Brain pericyte (primary cell): ENCODE data around the gene PRELID2.
"Not testable (repeated sequence)": the region's sequence is repeated elsewhere in the genome, so short reads cannot be mapped to it uniquely, and the experiment has no call there.

Experiments used
- DNase-seq: peaks from one replicate; pipeline ENCODE4 v3.0.0-alpha.2; 2012; ENCODE audit warnings: low read depth, low spot score

Gene PRELID2

GRCh38 chr5:145840458-145841132 lies 5.5 kb upstream of the PRELID2 start:
- DNase-seq, result no peak

GRCh38 chr5:145838276-145838675 lies 3.1 kb upstream of the PRELID2 start:
- no peak for DNase-seq

DNA sequence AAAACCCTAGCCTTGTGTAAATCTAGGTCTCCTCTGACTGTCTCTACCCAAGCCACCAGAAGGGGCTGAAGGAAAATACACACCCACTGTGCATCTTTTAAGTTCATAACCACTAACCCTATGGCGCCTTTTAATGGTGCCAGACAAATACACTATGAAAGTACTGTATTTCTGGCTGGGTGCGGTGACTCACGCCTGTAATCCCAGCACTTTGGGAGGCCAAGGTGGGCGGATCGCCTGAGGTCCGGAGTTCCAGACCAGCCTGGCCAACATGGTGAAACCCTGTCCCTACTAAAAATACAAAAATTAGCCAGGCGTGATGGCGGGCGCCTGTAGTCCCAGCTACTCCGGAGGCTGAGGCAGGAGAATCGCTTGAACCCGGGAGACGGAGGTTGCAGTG lies 1.1 kb upstream of the PRELID2 start:
- not testable (repeated sequence) for DNase-seq

GRCh38 chr5:145835848-145836239 lies 702 bp upstream of the PRELID2 start:
- DNase-seq, result no peak

DNA sequence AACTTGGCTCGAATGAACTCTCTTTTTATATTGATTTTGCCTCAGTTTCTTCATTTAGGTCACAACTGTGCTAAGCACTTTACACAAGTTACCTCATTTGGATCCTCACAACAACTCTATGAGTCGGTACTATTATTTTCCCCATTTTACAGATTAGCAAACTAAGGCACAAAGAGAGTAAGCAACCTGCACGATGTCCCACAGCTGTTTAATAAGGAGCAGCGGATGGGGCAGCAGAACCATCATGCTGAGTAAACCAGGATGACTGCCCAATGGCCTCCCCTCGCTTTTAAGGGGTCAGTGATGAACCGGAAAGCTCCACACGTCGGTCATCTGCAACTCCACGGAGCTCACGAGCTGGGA lies 607 bp downstream of the PRELID2 start:
- no peak for DNase-seq

DNA sequence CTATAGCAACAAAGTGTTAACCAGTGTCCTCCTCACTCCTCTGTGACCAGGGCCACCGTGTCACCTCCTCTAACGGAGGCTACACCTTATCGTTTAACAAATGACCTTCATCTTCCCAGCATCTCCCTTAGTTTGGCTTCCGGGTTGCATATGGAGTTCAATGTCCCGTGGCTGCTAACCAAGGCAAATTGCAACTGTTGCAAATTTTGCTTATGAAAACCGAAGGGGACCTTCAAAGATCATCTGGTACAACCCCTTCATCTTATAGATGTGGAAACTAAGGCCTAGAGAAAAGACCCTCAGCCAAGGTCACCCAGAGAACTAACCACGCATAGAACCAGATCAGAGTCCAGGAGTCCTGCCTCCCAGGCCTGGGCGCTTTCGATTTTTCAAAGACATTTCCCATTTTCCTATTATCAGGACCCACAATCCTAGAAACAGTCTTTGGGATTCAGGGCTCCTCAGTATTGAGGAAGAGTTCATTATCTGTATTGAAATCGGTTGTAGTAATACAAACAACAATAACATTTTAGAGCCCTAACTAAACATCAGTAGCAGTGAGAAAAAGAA lies 1.4 kb downstream of the PRELID2 start:
- DNase-seq, result no peak

DNA sequence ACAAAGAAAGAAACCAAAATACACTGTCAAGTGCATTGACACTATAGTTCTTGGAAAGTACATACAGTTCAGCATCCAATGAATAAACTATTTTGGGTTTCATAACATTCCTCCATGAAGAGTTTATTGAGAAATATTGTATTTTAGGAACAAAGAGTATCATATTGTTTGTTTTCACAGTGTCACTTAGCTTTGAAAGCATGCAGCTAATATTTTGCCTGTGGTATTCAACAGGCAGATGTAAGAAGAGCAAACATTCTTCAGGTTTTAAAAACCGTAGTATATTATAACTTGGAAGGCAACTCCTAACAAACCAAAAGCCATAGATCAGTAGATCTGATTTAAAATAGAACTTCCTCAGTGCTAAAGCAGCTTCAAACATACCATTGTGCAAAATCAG lies 4.5 kb downstream of the PRELID2 start:
- peak; percentile 5 for DNase-seq

GRCh38 chr5:145829708-145830361 lies 5.3 kb downstream of the PRELID2 start:
- peak; percentile 5 for DNase-seq

GRCh38 chr5:145826895-145827674 lies 8.1 kb downstream of the PRELID2 start:
- DNase-seq, result no peak

DNA sequence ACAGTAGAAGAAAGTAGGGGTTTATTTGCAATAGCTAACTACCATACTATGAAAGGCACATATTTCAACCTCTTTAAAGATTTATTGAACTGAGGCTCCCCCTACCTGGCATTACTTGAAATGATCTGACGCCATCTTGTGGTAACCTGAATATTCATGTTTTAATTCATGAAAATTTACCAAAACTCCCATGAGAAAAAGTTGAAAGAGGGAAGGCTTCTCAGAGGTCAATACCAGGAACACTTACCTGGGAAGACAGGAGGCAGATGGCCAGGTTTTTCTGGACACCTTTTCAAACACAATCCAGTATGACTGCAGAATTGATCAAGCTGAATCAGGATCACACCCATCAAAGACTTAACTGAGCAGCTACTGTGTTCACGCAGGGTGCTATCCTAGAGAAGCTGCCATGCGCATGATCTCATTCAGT lies 9.4 kb downstream of the PRELID2 start:
- peak; percentile 20 for DNase-seq

- DNase-seq, result no peak
Observed at GRCh38 chr5:145824040-145824439, 11.1 kb downstream of the PRELID2 start.

- DNase-seq, result no peak
Observed at GRCh38 chr5:145818604-145819003, 16.5 kb downstream of the PRELID2 start.

DNA sequence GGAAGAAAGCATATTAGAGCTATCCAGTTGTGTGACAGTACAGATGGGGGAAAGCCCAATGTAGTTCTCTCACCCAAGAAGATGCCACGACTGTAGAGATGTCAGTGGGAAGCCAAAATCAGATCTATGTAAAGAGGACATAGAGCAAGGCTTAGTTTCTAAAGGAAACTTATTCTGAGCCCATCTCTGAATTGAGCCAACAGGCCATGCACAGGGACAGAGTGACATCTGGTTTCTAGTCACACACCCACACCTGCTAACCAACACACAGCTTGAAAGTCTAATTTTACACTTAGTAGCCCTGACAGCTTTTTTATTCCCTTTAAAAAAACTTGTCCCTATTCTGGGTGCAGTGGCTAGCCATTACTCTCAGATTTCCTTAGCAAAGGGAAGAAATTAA lies 22.3 kb downstream of the PRELID2 start:
- no peak for DNase-seq

- peak; percentile 30 for DNase-seq
Observed at GRCh38 chr5:145811834-145812625, 23.1 kb downstream of the PRELID2 start.

DNA sequence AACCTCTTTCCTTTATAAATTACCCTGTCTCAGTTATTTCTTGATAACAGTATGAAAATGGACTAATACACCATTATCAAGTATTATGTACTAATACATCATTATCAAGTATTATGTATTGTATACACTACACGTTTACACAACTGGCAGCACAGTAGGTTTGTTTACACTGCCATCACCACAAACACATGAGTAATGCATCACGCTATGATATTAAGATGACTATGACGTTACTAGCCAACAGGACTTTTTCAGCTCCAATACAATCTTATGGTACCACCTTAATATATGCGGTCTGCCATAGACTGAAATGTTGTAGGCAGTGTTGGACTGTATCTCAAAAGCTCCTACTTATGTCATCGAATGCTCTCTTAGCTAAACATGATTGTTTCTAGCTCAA lies 28.2 kb downstream of the PRELID2 start:
- DNase-seq, result no peak

- no peak for DNase-seq
Observed at GRCh38 chr5:145805819-145806218, 29.3 kb downstream of the PRELID2 start.

DNA sequence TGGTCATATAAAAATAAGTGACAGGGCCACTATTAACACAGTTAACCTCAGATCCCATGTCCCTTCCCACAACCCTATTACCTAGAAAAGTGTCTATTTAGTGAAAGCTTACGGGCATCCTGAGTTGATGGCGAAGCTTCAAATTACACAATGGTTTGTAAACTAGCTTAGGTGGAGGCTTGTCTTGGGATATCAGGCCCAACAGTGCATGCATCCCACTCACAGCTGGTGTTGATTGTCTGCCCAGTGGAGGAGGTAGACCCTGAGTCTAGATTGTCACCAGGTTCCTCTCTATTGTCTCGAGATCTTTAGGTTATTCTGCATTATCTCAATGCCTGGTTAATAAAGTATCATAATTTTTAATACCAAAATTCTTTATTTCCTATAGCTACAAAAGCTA lies 30.4 kb downstream of the PRELID2 start:
- no peak for DNase-seq

GRCh38 chr5:145803112-145804004 lies 31.8 kb downstream of the PRELID2 start:
- no peak for DNase-seq

DNA sequence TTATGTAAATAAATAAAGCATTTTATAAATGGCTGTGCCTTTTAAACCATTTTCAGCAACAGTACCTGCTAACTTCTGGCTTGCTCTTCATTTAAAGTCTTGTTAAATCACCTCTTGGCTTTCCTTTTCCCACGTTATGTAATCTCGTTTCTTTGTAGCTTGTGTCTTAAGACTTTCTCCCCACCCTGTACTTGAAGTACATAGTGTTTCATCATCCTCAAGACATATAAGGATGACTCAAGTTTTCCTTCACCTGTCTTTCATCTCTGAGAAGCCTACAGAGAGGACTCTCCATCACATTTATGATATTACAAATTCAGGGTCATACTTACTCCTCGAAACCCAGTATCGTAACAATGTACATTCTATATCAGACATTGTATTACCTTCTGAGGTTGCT lies 33.9 kb downstream of the PRELID2 start:
- no peak for DNase-seq

DNA sequence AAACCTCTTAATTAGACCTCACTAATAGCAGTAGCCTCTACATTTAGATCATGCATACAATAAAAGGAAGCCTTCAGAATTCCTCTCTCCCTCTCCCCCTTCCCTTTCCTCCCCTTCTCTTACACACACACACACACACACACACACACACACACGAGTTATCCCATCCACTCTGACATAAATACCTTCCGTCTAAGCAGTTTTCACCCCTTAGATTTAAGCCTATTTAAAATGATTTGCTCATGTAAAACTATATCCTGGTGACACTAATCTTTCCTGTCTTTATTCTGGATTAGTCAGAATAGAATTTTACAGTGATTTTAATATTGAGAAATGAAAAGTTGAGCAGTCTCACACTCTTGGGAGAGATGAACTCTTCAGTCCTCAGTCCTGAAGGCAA lies 35.0 kb downstream of the PRELID2 start:
- no peak for DNase-seq

DNA sequence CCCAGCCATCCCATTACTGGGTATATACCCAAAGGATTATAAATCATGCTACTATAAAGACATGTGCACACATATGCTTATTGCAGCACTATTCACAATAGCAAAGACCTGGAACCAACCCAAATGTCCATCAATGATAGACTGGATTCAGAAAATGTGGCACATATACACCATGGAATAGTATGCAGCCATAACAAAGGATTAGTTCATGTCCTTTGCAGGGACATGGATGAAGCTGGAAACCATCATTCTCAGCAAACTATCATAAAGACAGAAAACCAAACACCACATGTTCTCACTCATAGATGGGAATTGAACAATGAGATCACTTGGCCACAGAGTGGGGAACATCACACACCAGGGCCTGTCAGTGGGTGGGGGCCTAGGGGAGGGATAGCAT lies 36.6 kb downstream of the PRELID2 start:
- not testable (repeated sequence) for DNase-seq
